ENCODE measurements around the gene NEB. TPM values are rescaled to one million over a fixed set of nuclear protein-coding genes. Genes with fewer than 3 reads are reported as not detected.
"Not testable (repeated sequence)": the region's sequence is repeated elsewhere in the genome, so short reads cannot be mapped to it uniquely, and the experiment has no call there.

The NEB gene
- total RNA-seq, 2 experiments from 2014 or later, result 0.05 to 0.33 TPM

DNA sequence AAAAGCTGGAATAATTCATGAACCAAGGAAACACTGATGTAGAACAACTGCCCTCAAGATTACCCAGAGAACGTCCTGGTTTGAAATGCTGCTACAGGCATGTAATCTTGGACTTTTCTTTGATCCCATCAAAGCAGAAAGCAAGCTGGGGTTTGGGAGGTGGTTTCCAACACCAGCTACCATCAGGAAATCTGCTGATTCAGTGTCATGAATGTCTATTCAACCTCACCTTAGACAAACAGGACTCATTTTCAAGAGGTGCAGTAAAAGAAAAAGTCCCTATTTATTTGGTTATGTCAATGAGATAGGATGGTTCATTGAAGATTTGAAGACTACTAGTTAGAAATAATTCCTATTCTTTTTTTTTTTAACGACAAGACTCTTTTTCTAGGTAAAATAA, 72.7 kb downstream of the NEB start:
- no peaks in the 10 kb centered on the region for H3K36me3 Mint-ChIP-seq (ENCODE audit: low read depth)
- no peaks in the 10 kb centered on the region for H3K4me1 Mint-ChIP-seq
- H3K9me3 Mint-ChIP-seq (ENCODE audit: low read depth), result no peaks in the 10 kb centered on the region
- POLR2A ChIA-PET, result no interaction called here
- no peak overlapping the region for H3K4me3 Mint-ChIP-seq
- CTCF ChIA-PET, result interaction anchor here (1.0 kb wide), 1 partner anchor 10 kb away, joined by 3 read pairs; no protein-coding TSS in a partner anchor
- H3K27ac Mint-ChIP-seq, result no peak overlapping the region
- DNase-seq (no peak), ATAC-seq (no peak)
- H3K27me3 Mint-ChIP-seq, result peaks cover 2% of the 10 kb centered on the region
- intact Hi-C loops (cut with DNase I, micrococcal nuclease), result no loop called here

DNA sequence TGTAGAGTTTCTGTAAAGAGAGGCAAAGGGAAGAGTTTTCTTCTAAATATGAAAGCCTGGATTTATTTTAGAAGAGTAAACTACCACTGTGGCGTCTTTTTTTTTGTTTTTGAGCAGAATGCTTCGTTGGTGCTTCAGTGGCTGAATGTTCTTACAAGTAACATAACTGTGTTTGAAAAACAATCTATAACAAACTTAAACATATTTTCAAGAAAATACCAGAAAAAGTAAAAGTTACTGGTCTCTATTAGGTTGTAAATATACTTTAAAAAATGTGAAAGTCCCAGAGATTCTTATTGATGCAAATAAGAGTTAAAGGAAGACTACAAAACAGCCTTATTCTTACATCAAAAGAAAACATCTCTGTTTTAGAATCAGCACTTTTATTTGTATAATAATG, 76.2 kb downstream of the NEB start:
- no peak overlapping the region for H3K4me3 Mint-ChIP-seq
- DNase-seq (no peak), ATAC-seq (no peak)
- no peaks in the 10 kb centered on the region for H3K4me1 Mint-ChIP-seq
- no peak overlapping the region for H3K27ac Mint-ChIP-seq
- peaks cover 2% of the 10 kb centered on the region for H3K27me3 Mint-ChIP-seq
- ChIA-PET POLR2A (no interaction called here), CTCF (no interaction called here)
- intact Hi-C loops (cut with DNase I, micrococcal nuclease), result no loop called here
- H3K9me3 Mint-ChIP-seq (ENCODE audit: low read depth), result no peaks in the 10 kb centered on the region
- no peaks in the 10 kb centered on the region for H3K36me3 Mint-ChIP-seq (ENCODE audit: low read depth)

DNA sequence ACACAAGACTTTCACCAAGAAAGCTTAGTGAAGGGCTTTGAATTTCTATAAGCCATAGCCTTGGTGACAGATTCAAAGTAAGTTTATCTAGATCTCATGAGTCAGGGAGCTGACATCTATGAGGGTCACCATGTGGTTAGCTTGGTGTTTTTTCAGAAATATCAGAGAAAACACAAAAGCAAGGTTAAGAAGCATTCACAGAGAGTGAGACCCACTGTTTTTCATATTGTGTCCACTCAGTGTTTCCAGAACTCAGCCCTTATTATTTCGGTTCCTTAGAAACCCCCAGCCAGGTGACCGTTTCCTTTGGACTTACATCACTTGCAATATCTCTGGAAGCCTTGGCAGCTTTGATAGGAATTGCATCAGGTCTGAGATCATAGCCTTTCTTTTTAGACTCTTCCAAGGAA, 76.6 kb downstream of the NEB start:
- ATAC-seq, result no peak
- no peaks in the 10 kb centered on the region for H3K4me1 Mint-ChIP-seq
- intact Hi-C loops (cut with DNase I, micrococcal nuclease), result no loop called here
- DNase-seq, result no peak
- no peaks in the 10 kb centered on the region for H3K9me3 Mint-ChIP-seq (ENCODE audit: low read depth)
- ChIA-PET POLR2A (no interaction called here), CTCF (no interaction called here)
- H3K36me3 Mint-ChIP-seq (ENCODE audit: low read depth), result no peaks in the 10 kb centered on the region
- no peak overlapping the region for H3K4me3 Mint-ChIP-seq
- H3K27me3 Mint-ChIP-seq, result peaks cover 2% of the 10 kb centered on the region
- no peak overlapping the region for H3K27ac Mint-ChIP-seq

DNA sequence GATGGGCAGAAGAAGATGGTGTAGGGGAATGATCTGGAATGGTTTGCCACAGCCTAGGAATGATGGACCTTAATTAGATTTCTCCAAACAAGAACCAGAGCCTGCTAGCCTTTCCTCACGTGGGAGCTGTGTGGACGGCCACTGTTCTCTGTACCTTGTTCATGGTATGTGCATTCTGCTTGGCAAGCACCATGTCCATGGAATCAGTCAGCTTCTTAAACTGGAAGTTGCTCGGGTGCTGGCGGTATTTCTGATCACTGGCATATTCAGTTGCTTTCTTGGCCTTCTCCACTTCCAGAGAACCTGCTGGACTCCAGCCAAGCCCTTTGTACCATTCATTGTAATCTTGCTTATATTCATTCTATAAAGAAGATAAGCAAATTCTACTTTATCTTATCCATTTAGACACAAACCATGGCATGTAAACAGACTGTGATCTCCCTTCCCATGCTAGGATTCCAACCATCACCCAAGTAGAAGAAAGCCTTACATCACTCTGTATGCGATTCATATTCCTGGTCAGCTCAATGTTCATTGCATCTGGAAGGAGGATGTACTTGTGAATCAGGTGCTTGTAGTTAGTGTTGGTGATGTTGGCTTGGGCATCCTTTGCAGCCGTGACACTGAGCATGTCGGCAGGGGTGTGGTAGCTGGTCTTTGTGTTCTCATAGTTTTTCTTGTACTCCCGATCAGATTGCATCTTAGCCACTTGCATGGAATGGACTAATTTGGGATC, 78.4 kb downstream of the NEB start:
- DNase-seq, result no peak
- H3K27me3 Mint-ChIP-seq, result peaks cover 2% of the 10 kb centered on the region
- no peaks in the 10 kb centered on the region for H3K9me3 Mint-ChIP-seq (ENCODE audit: low read depth)
- ChIA-PET CTCF (no interaction called here), POLR2A (no interaction called here)
- no peak overlapping the region for H3K27ac Mint-ChIP-seq
- no peaks in the 10 kb centered on the region for H3K4me1 Mint-ChIP-seq
- no peaks in the 10 kb centered on the region for H3K36me3 Mint-ChIP-seq (ENCODE audit: low read depth)
- intact Hi-C loops (cut with DNase I, micrococcal nuclease), result no loop called here
- no peak overlapping the region for H3K4me3 Mint-ChIP-seq
- ATAC-seq, result no peak

DNA sequence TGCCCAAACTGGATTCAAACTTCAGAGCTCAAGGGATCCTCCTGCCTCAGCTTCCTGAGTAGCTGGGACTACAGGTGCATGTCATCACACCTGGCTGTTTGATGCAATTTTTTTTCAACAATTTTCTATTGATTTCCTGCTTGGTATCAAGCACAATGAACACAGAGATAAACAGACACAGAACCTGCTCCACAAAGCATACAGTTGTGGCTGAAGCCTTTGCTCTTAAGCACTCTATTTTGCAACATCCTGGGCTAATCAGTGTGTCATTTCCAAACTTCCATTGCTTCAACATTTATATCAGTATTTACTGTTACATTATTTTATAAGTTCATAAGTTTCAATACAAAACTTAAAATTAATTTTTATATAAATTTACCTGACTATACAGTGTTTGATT, 79.4 kb downstream of the NEB start:
- POLR2A ChIA-PET, result no interaction called here
- intact Hi-C loops (cut with DNase I, micrococcal nuclease), result no loop called here
- DNase-seq, result no peak
- H3K4me3 Mint-ChIP-seq, result no peak overlapping the region
- peaks cover 2% of the 10 kb centered on the region for H3K27me3 Mint-ChIP-seq
- ATAC-seq, result no peak
- H3K36me3 Mint-ChIP-seq (ENCODE audit: low read depth), result no peaks in the 10 kb centered on the region
- no peaks in the 10 kb centered on the region for H3K9me3 Mint-ChIP-seq (ENCODE audit: low read depth)
- H3K4me1 Mint-ChIP-seq, result no peaks in the 10 kb centered on the region
- CTCF ChIA-PET, result interaction anchor here (1.6 kb wide), 1 partner anchor 370 kb away, joined by 4 read pairs; no protein-coding TSS in a partner anchor
- H3K27ac Mint-ChIP-seq, result no peak overlapping the region

DNA sequence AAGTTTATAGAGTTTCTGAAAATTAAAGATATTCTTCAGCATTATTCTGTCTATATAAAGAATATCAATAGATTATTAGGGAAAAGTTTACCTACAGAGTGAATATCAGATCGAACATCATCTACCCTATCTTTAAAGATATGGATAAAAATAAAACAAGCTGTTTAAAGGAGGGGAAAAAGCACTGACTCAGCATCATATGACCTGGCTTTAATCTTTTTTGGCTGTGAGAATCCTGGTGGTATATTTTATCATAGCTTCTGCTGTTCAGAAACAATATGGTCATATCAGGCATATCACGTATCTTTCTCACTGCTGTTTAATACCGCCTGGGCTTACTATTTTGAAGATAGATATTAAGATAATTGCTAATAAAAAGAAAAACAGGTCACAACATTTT, 80.2 kb downstream of the NEB start:
- H3K27me3 Mint-ChIP-seq, result peaks cover 2% of the 10 kb centered on the region
- intact Hi-C loops (cut with DNase I, micrococcal nuclease), result no loop called here
- H3K9me3 Mint-ChIP-seq (ENCODE audit: low read depth), result no peaks in the 10 kb centered on the region
- H3K36me3 Mint-ChIP-seq (ENCODE audit: low read depth), result no peaks in the 10 kb centered on the region
- ATAC-seq, result no peak
- ChIA-PET CTCF (interaction anchor here (0.7 to 1.6 kb wide), 2 partner anchors 37 to 371 kb away, joined by 3 to 4 read pairs; no protein-coding TSS in a partner anchor), POLR2A (no interaction called here)
- H3K27ac Mint-ChIP-seq, result no peak overlapping the region
- H3K4me1 Mint-ChIP-seq, result no peaks in the 10 kb centered on the region
- no peak overlapping the region for H3K4me3 Mint-ChIP-seq
- DNase-seq, result no peak

DNA sequence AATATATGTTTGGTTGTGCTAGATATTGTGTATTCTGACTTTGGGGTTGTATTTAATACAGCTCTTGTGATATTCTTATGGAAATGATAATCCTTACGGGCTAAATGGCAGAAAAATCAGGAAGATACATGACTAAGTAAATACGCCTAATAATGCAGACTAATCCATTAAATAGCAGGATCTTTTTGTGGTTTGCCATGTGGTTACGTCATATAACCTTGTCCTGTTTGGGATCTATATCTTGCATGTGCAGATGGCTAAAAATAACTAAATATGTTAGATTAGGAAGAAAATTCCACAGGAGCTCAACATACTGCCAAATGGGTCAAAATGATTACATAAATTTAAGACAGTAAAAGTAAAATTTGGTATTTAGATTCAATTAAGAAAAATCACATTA, 83.0 kb downstream of the NEB start:
- Mint-ChIP-seq H3K9me3 (ENCODE audit: low read depth) (peaks cover 4% of the 10 kb centered on the region), H3K27me3 (no peaks in the 10 kb centered on the region), H3K36me3 (ENCODE audit: low read depth) (peaks cover 2% of the 10 kb centered on the region), H3K4me3 (no peak overlapping the region), H3K4me1 (no peaks in the 10 kb centered on the region), H3K27ac (no peak overlapping the region)
- no peak for ATAC-seq
- intact Hi-C loops (cut with DNase I, micrococcal nuclease), result no loop called here
- CTCF ChIA-PET, result interaction anchor here (0.7 to 1.2 kb wide), 3 partner anchors 11 to 385 kb away, joined by 3 to 4 read pairs (median 3); no protein-coding TSS in a partner anchor
- POLR2A ChIA-PET, result interaction anchor here (0.8 kb wide), 1 partner anchor 24 kb away, joined by 5 read pairs; no protein-coding TSS in a partner anchor
- no peak for DNase-seq

DNA sequence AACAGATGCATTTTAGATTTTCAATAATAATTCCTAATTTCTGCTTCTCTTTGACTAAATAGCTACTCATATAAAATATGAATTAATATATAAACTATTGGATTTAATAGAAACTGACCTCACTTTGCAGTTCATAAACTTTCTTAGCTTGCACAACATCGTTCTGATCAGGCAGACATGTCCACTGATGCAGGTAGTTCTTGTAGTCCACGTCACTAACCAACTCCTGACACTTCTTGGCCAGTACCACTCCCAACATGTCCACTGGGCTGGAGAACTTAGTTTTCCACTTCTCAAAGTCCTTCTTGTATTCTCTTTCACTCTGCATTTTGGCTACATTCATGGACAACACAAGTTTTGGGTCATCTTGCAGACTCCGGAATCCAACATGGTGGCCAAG, 83.8 kb downstream of the NEB start:
- DNase-seq, result no peak
- intact Hi-C loops (cut with DNase I, micrococcal nuclease), result no loop called here
- Mint-ChIP-seq H3K4me3 (no peak overlapping the region), H3K4me1 (no peaks in the 10 kb centered on the region), H3K27ac (no peak overlapping the region), H3K27me3 (no peaks in the 10 kb centered on the region), H3K36me3 (ENCODE audit: low read depth) (peaks cover 2% of the 10 kb centered on the region), H3K9me3 (ENCODE audit: low read depth) (peaks cover 4% of the 10 kb centered on the region)
- ChIA-PET CTCF (interaction anchor here (0.7 to 1.3 kb wide), 4 partner anchors 12 to 386 kb away, joined by 3 to 4 read pairs (median 3); no protein-coding TSS in a partner anchor), POLR2A (no interaction called here)
- ATAC-seq, result no peak

DNA sequence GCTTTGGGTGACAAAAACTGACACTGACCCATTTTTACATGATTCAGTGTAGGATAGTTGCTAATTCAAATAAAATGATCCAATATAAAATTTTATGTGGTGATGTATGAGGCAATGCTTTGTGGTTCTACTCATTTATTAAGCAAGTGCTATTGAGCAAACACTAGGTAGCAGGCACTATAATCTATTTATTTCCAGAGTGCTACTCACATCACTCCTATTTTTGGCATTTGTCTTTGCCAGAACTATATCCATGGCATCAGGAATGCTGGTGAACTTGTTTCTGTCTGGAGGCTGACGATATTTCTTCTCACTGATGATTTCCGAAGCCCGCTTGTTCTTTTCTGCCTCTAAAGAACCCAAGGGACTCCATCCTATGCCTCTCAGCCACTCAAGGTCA, 84.3 kb downstream of the NEB start:
- H3K4me1 Mint-ChIP-seq, result no peaks in the 10 kb centered on the region
- ChIA-PET CTCF (interaction anchor here (1.1 to 1.3 kb wide), 2 partner anchors 11 to 32 kb away, joined by 3 read pairs; no protein-coding TSS in a partner anchor), POLR2A (no interaction called here)
- H3K36me3 Mint-ChIP-seq (ENCODE audit: low read depth), result peaks cover 2% of the 10 kb centered on the region
- DNase-seq (no peak), ATAC-seq (no peak)
- no peak overlapping the region for H3K27ac Mint-ChIP-seq
- H3K4me3 Mint-ChIP-seq, result no peak overlapping the region
- intact Hi-C loops (cut with DNase I, micrococcal nuclease), result no loop called here
- no peaks in the 10 kb centered on the region for H3K27me3 Mint-ChIP-seq
- peaks cover 4% of the 10 kb centered on the region for H3K9me3 Mint-ChIP-seq (ENCODE audit: low read depth)

DNA sequence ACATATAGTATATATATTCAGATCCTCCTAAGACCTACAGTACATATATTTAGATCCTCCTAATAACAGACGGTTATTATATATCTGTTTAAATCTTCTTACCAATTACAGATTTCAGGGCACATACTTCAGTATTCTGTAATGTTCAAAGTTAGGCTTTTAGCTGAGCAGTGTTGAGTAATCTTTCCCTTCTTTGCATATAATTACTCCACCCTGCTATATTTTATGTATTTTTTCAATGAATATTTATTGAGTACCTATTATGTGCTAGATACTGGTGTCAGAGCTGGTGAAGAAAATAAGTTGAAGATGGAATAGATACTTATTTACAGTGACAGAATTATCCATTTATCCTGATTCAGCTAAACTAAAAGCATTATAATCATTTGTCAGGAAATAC, 84.9 kb downstream of the NEB start:
- H3K36me3 Mint-ChIP-seq (ENCODE audit: low read depth), result peaks cover 2% of the 10 kb centered on the region

DNA sequence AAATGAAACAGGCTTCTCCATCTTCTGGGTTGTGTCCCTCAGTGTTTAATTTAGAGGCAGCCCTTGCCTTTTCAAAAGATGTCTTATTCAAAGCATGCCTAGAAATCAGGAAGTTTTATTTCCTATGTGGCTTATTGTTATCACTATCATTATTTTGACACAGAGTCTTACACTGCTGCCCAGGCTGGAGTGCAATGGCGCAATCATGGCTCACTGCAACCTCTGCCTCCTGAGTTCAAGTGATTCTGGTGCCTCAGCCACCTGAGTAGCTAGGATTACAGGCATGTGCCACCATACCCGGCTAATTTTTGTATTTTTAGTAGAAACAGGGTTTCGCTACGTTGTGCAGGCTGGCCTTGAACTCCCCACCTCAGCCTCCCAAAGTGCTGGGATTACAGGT, 87.8 kb downstream of the NEB start:
- H3K4me1 Mint-ChIP-seq; H3K27ac Mint-ChIP-seq; H3K36me3 Mint-ChIP-seq (ENCODE audit: low read depth); H3K27me3 Mint-ChIP-seq; H3K4me3 Mint-ChIP-seq; intact Hi-C loops (cut with DNase I, micrococcal nuclease); ATAC-seq; POLR2A ChIA-PET; H3K9me3 Mint-ChIP-seq (ENCODE audit: low read depth); DNase-seq: not testable (repeated sequence)
- CTCF ChIA-PET, result interaction anchor here (0.7 kb wide), 1 partner anchor 90 kb away, joined by 3 read pairs; no protein-coding TSS in a partner anchor

More for the DNA sequence above, 84.9 kb downstream of the NEB start:
- Mint-ChIP-seq H3K9me3 (ENCODE audit: low read depth) (peaks cover 4% of the 10 kb centered on the region), H3K27ac (no peak overlapping the region), H3K4me3 (no peak overlapping the region), H3K27me3 (no peaks in the 10 kb centered on the region), H3K4me1 (no peaks in the 10 kb centered on the region)
- ATAC-seq (no peak), DNase-seq (no peak)
- ChIA-PET CTCF (interaction anchor here (1.3 kb wide), 1 partner anchor 32 kb away, joined by 3 read pairs; no protein-coding TSS in a partner anchor), POLR2A (interaction anchor here (0.6 kb wide), 1 partner anchor 1660 kb away, joined by 4 read pairs; no protein-coding TSS in a partner anchor)
- intact Hi-C loops (cut with DNase I, micrococcal nuclease), result no loop called here

DNA sequence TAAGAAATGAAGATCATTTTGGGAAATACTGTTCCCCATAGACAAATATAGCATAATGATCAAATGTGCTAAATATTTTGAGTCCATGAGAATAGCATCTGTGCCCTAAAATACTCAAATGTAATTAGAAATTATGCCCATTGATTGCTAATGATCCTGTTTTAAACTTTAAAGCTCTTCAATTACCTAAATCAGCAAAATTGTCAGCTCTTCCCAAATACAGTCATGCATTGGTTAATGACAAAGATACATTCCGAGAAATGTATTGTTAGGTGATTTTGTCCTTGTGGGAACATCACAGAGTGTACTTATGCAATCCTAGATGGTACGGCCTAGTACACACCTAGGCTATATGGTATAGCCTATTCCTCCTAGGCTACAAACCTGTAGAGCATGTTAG, 89.7 kb downstream of the NEB start:
- ATAC-seq (no peak), DNase-seq (no peak)
- CTCF ChIA-PET, result no interaction called here
- H3K9me3 Mint-ChIP-seq (ENCODE audit: low read depth), result peaks cover 4% of the 10 kb centered on the region
- H3K4me3 Mint-ChIP-seq, result no peak overlapping the region
- POLR2A ChIA-PET, result no interaction called here
- H3K27ac Mint-ChIP-seq, result no peak overlapping the region
- no peaks in the 10 kb centered on the region for H3K27me3 Mint-ChIP-seq
- peaks cover 2% of the 10 kb centered on the region for H3K36me3 Mint-ChIP-seq (ENCODE audit: low read depth)
- H3K4me1 Mint-ChIP-seq, result peaks cover 2% of the 10 kb centered on the region
- intact Hi-C loops (cut with DNase I, micrococcal nuclease), result no loop called here

Measured in activated CD4-positive, alpha-beta T cell treated with anti-CD3 and anti-CD28 coated beads for 36 hours (primary cell).